Measurements from ENCODE around the gene CCBE1. TPM values are rescaled to one million over a fixed set of nuclear protein-coding genes. Genes with fewer than 3 reads are reported as not detected.

Gene CCBE1
- total RNA-seq, 1 donor from 2014 or later, result 5.8 TPM

DNA sequence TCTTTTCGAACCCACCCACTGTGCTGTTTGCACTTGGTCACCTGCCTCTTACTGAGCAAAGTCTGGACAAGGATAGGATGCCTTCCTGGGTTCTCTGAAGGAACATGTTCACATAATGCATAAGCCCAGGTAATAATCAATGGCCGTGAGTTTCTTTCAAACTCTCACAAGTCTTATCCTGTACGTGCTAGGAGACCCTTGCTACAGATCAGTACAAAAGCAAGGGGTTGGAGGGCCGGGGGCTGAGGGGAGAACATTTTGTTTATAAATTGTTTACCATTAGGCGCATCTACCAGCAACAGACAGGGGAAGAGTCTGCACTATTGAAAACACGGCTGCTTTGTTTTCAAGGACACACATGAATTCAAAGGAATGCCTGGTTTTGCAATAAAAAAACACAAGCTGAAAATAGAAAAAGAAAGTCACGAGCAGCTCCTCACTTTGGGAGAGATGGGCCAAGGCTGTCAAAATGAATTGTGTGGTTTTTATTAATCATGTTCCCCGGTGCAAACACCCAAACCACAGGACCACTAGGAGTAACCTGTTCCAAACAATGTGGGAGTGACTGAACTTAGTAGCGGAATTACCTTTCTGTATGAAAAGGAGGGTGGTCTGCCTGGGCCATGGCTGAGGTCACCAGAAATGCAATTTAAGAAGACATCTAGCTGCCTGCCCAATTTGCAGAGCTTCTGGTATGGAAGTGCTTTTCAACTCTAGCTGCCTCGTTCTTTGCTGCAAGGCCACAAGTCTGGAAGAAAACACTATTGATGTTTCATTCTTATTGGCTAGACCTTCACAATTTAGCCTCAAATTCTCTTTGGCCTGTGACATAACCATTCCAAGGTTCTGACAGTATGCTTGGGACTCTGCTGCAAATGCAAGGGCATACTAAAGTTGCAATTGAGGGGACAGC is 73.5 kb downstream of the CCBE1 start:
- no peak for DNase-seq (ENCODE audit: low spot score)
- ATAC-seq, result no peak

DNA sequence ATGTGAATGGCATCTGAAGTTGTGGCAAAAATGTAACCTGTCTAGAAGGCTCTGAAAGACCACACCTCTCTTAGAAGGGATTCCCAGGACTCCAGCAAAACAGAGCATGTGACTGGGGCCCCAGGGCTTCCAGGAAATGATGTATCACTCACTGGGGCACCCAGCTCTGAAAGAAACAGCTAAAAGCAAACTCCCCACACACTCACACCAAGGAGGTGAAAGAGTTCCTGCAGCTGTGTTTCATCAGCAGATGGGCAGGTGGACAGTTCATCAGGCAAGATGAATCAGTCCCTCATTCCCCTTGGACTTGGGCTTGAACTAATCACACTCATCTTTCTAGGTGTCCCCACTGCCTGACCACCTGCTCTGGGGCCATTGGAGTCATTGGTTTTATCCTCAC is 76.2 kb downstream of the CCBE1 start:
- ATAC-seq, result no peak

DNA sequence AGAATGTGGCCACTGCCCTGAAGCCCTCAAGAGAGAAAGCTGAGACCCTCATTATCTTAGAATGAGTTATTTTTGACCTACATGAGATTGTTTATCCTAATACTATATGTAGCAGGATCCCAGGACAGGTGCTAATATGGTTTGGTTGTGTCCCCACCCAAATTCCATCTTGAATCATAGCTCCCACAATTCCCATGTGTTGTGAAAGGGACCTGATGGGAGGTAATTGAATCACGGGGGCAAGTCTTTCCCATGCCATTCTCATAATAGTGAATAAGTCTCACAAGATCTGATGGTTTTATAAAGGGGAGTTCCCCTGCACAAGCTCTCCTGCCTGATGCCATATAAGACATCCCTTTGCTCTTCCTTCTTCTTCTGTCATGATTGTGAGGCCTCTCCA is 76.8 kb downstream of the CCBE1 start:
- ATAC-seq (no peak), DNase-seq (ENCODE audit: low spot score) (no peak)

More for the DNA sequence above, 76.2 kb downstream of the CCBE1 start:
- DNase-seq (ENCODE audit: low spot score), result no peak

DNA sequence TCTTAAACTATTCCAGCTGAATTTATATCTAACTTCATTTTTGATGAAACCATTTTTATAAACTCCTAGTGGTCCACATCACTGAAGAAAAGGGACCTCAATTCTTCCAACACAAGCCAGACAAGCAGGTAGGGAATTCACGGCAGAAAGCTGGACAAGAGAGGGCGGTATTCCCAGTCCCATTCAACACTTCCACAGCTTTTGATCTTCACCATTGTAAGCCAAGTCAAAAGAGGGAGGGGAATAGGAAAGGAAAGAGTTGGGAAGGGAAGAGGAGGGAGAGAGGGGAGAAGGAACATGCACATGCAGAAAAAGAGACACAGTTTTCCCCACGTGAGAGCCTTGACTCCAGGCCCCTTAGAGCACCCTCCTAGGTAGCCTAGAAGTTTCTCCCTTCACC is 77.4 kb downstream of the CCBE1 start:
- DNase-seq (ENCODE audit: low spot score), result no peak
- ATAC-seq, result no peak

DNA sequence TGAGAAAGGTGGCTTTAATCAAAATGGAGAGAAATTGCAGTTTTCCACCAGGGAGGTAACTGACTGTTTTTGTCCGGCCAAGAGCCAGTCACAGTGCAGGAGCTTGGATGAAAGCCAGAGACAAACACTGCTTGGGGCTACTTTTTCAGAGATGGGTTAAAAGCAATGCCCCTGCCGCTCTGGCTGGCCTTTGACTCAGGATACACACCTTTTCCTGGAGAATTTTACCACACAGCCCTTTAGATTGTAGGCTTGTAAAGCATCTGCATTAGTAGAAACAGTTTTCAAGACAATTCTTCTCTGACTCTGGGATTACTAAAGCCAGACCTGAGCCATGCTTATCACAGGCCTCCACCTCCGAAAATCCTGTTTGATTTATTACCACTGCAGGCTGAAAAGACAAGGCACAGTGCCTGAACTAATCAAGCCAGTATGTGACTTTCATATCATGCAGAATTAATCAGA is 79.7 kb downstream of the CCBE1 start:
- ATAC-seq, result no peak
- DNase-seq (ENCODE audit: low spot score), result no peak

DNA sequence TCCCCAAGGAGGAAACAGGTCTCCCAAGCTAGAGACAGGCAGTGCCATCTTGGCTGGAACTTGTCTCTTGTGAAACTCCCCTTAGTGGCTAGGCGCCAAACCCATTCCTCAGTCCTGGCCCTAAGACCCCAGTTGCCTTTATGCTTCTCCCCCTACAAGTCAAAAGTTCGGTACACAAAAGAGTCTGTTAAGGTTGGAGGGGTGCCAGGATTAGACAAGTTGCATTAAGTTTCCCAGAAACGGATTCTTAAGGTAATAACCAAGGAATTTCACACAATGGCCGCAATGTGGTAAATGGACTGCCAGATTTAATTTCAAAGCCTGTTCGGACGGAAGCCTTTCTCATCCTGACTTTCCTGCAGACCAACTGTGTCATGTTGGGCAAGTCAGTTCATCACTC is 80.7 kb downstream of the CCBE1 start:
- no peak for DNase-seq (ENCODE audit: low spot score)
- ATAC-seq, result no peak

DNA sequence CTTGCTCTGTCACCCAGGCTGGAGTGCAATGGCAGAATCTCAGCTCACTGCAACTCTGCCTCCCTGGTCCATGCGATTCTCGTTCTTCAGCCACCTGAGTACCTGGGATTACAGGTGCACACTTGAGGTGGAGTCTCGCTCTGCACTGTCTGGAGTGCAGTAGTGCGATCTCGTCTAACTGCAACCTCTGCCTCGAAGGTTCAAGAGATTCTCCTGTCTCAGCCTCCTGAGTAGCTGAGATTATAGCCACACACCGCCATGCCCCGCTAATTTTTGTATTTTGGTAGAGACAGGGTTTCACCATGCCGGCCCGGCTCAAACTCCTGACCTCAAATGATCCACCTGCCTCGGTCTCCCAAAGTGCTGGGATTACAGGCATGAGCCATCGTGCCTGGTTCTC is 83.3 kb downstream of the CCBE1 start:
- no peak for DNase-seq (ENCODE audit: low spot score)
- ATAC-seq, result no peak

DNA sequence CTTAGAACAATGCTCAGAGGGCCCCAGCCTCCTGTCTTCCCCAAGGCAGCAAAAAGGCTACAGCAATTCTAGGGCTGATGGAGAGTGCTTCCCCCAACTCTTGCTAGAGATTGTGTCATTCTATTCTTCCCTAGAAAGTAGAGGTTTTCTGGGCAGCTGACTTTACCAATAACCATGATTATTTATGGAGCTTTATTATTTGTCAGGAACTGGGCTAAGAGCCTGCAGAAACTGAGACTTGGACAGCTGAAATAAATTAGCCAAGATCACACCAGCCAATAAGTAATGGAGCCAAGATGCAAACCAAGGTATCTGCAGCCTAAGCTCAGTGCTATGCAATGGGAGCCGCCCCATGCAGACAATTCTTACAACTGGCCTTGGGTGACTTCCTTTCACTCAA is 84.8 kb downstream of the CCBE1 start:
- DNase-seq (ENCODE audit: low spot score) (no peak), ATAC-seq (no peak)

DNA sequence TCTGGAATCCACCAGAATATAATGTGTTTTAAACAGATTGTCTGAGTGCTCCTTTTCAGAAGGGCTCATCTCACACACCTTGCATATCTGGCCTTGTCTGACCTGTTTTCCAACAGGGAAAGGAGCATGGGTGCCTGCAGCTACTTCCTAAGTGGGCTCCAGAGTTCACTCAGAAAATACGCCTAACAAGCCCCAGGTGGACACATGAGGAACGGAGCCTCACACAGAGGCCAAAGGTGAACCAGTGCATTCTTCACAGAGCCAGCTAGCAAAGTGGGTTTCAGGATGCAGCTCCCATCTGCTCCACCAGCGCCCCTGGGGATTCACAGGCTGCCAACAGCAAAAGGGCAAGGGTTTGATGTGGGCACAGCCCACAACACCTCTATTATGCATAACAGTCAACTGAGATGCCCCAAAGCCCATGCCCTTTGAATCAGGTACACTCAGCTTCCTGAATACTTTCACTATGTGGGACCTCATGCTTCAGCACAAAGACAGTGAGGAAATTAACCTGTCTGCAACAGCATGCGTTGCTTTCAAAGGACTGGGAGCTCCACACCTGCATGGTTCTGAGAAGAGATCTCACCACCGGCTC is 86.6 kb downstream of the CCBE1 start:
- no peak for DNase-seq (ENCODE audit: low spot score)
- ATAC-seq, result no peak

DNA sequence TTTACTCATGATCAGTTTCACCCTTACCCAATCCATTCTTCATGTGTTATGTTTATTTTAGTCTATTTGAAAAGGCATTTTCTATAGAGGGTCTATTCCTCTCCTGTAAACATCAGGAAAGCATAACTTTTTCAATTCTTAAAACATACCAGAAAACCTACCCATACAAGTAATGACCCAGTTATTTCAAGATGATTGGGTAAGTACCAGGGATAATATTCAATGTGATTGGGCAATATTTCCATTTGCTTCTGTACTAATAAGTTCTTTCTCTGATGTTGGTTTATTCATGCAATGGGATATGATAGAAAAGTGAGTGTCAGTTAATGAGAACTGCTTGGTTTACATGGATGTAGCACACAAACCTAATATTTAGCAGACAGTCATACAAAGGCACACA is 87.6 kb downstream of the CCBE1 start:
- no peak for DNase-seq (ENCODE audit: low spot score)
- ATAC-seq, result no peak

DNA sequence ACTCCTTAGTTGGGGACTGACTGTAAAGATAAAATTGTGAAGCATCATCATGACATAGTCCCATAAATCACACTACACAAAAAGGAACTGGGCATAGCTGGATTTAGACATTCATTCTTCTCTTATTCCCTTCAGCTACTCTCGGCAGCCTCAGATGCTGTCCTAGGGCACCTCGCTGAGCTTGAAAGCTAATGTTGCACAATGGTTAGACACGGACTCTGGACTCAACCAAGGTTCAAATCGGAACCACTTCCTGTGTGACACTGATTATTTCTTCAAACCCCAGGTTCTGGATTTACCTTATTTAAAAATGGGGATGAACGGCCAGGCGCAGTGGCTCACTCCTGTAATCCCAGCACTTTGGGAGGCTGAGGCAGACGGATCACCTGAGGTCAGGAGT is 89.8 kb downstream of the CCBE1 start:
- DNase-seq (ENCODE audit: low spot score), result no peak
- ATAC-seq, result no peak

DNA sequence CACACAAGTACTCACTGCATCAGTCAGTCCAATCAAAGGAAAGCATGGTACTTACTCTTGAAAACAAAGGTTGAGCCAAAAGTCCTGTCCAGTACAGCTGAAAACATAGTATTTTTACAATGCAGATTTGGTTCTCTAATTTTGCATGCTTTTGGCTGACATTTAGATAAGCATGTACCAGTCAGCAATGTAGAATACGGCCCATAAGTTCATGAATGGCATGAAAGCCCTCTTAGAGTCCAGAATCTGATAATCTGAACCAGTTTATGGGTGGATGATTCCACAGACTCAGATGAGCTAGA is 90.2 kb downstream of the CCBE1 start:
- no peak for DNase-seq (ENCODE audit: low spot score)
- no peak for ATAC-seq

DNA sequence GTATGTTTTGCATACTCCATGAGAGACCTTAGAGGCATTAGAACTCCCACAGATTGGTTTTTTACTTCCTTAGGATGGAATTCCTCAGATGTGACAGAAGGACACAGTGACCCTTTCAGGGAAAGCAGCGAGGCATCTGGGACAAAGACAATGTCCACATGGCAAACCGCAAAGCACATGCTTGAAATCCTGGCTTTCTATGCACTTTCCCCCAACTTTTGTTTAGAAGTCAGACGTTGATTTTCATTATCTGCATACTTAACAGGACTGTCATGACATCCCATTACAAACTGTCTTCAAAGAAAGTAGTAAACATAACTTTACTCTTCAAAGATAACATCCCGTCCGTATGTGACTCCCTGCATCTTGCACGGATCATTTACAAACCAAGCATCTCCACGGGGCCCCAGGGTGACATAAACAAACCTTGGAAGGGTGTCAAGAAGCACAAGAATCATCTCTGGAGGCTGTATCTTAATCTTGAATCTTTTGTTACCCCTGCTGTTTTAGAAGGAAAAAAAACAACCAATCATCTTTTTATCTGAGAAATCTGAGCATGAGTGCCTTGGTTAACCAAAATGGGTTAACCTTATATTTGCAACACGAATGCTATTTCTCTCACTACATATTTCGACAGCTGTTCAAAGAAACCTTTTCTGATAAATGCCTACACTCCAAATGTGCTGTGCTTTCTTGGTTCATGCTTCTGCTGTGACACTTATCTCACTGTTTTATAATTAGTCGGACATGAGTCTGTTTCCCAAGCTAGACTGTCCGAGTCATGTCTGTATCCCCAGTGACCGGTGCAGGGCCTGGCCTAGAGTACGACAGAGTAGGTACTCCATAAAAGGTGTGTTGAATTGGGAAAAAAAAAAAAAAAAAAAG is 90.8 kb downstream of the CCBE1 start:
- DNase-seq (ENCODE audit: low spot score), result no peak

DNA sequence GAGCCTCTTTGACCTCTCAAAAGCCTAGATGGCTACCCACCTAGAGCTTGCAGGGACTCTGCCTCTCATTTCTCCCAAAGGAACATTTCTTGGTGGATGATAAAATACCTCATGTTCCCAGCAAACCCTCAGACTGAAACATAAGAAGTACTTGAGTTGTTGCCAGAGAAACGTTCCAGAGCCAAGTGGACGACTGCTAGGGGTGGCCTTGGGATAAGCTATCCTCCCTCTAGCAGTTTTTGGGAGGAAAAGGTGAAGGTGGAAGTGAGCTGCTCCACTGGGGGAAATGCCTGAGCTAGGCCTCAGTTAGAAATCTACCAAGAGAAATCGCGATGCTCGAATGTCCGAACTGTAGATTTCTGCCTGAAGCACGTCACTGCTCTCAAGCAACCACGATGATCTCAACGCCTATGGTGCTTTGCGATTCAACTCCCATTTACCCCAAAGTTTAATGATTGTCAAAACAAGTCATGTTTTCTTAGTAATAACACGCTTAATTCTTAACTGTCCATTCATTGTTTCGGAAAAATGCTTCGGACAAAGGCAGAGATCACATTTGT is 91.5 kb downstream of the CCBE1 start:
- ATAC-seq, result no peak

More for the DNA sequence above, 90.8 kb downstream of the CCBE1 start:
- ATAC-seq, result peak; percentile 17

DNA sequence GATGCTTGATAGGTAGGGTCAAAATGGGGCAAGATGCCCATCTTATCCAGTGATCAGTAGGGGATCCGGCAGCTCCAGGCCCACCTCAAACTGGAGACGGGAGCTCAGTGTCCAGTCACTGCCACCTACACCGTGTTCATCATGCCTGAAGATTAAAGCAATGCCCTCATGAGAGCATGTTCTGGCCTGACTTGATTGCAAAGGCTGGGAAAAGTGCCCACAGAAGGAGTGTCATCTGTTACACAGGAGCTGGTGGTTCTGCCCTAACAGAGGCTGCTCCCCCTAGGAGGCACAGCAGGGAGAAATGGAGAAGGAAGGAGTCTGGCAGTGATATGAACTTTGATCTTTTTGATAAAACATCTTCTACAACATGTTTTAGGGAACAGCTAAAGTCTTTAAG is 92.3 kb downstream of the CCBE1 start:
- DNase-seq (ENCODE audit: low spot score), result no peak
- ATAC-seq, result no peak

More for the DNA sequence above, 91.5 kb downstream of the CCBE1 start:
- DNase-seq (ENCODE audit: low spot score), result no peak

DNA sequence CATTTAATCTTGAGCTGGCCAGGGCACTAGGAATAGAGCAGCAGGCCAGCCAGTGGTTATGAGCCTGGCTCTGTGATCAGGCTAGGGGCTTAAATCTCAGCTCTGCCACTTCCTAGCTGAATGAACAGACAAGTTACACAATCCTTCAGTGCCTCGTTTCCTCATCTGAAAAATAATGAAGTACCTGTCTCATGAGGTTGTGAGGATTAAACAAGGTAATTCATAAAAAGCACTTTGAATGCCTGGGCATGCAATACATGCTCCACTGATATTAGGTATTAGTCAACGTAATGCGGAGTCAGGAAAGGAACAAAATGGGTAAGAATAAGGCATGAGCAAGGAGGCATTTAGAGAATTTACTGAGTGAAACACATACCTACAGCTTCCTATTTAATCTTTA is 100.2 kb downstream of the CCBE1 start:
- DNase-seq (ENCODE audit: low spot score), result no peak
- ATAC-seq, result no peak

DNA sequence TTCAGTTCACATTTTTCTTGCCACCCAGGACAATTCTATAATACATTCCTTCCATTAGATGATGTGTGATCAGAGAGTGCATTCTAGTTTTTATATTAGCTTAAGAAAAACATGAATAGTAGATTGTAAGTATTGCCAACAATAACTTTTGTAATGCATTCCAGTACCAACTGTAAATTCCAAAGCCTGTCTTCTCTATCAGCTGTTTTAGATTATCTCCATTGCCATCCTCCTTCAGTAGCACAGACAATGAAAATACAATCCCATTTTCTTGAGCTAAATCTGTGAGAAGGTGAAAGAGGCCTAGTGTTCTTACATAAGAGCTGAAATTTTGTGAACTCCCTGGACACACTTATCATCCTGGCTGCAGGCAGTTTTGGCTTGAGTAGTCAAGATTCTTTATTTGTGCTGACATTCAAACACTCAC is 103.9 kb downstream of the CCBE1 start:
- no peak for ATAC-seq
- no peak for DNase-seq (ENCODE audit: low spot score)

DNA sequence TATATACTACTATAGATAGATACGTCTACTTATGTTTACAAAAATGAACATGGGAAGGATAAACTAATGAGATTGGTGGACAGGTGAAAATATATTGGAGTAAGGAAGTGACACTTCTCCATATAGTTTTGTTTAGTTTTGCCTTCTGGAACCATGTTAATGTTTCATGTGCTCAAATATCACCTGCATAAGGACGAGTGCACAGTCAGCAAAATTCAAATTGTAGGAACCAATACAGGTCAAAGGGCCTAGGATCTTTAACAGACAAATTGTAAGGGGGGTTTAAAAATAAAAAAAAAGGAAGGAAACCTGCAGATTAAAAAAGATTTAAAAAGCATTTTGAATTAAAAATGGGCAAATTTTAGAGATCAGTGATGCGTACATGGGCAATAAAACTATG is 104.6 kb downstream of the CCBE1 start:
- DNase-seq (ENCODE audit: low spot score) (no peak), ATAC-seq (no peak)

DNA sequence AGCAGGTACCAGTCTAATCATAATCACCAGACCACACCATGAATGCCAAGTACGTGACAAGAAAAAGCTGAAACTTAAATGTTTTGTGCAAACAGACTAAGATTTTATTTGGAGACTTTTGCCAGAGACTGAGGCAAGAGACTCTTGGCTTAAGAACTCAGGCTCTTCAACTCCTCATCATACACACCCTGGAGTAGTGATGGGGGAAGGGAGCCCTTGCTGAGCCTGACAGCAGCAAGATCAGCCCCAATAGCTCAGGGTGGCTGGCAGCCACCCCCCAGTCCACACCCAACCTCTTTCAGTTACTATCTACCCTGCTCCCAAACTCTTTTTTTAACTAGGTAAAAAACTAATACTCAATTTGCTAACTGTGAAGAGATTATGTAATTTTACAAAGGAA is 114.8 kb downstream of the CCBE1 start:
- no peak for DNase-seq (ENCODE audit: low spot score)
- ATAC-seq, result no peak

DNA sequence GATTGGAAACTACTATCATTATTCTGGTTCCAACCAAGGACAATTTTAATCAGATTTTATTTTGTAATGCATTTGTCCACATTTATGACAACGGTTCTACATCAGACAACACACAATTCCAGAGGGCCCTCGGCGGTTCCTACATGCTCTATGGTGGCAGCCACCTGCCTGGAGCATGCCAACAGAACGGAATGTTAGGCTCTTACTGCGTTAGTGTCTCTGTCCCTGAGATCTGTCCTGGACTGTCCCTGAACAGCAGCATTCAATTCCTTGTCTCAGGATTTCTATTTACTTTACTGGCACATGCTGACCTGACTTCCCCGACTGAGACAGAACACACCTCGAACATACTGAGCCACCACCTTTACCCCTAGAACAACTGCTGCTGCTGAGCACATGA is 117.7 kb downstream of the CCBE1 start:
- ATAC-seq (no peak), DNase-seq (ENCODE audit: low spot score) (no peak)

DNA sequence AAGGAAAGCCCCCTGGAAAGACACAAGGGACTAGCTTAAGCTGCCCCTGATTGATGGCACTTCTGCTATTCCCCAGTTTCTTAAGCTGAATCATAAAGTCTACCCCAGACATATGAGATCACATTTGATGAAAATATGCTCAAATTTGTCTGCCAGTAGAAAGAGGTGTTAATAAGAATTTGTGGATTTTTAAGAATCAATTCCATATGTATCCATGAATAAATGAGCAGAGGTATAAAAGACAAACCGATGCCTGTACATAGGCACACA is 119.9 kb downstream of the CCBE1 start:
- DNase-seq (ENCODE audit: low spot score) (no peak), ATAC-seq (no peak)

Data from left lobe of liver (tissue), 2 donors.